Neural cell (in vitro differentiated cells): Measurements from ENCODE around the gene TEX38.

ENCODE experiments used
- EP300 ChIP-seq: fragments of 450-650 bp; conservative IDR thresholded peaks from 2 replicates; pipeline ENCODE4 v1.6.1; 2014; ENCODE audit warnings: antibody characterized with exemption, mild to moderate bottlenecking, moderate library complexity; ENCODE audit not compliant: poor library complexity, severe bottlenecking
- TF ChIP-seq, protein P1 (sequence below): fragments of 450-650 bp; IDR thresholded peaks from 2 replicates; pipeline ENCODE4 v1.5.1; 2014; ENCODE audit warnings: antibody characterized with exemption, mild to moderate bottlenecking, moderate library complexity; ENCODE audit not compliant: poor library complexity, severe bottlenecking

DNA sequence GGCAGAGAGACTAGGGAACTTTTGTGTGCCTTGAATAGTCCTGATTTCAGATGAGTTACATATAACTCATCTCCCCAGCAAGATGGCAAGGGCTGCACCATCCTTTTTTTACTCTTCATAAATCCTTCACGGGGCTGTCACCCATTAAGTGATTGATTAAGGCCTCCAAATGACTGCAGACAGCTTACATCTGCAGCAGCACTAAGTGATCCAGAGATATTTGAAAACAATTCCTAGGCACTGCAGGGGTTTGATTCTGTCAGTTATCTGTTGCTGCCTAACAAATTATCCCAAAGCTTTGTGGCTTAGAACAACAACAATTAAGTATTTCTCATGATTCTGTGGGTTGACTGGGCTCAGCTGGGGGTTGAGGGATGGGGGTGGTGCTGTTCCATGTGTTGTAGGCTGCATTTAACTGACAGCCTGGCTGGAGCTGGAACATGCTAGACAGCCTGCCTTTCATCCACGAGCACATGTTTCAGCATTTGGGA lies 19.3 kb downstream of the TEX38 start:
- TF ChIP-seq, protein P1, sequence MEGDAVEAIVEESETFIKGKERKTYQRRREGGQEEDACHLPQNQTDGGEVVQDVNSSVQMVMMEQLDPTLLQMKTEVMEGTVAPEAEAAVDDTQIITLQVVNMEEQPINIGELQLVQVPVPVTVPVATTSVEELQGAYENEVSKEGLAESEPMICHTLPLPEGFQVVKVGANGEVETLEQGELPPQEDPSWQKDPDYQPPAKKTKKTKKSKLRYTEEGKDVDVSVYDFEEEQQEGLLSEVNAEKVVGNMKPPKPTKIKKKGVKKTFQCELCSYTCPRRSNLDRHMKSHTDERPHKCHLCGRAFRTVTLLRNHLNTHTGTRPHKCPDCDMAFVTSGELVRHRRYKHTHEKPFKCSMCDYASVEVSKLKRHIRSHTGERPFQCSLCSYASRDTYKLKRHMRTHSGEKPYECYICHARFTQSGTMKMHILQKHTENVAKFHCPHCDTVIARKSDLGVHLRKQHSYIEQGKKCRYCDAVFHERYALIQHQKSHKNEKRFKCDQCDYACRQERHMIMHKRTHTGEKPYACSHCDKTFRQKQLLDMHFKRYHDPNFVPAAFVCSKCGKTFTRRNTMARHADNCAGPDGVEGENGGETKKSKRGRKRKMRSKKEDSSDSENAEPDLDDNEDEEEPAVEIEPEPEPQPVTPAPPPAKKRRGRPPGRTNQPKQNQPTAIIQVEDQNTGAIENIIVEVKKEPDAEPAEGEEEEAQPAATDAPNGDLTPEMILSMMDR: no peak
- TF ChIP-seq EP300: no peak
